HEK293 (cell line): ENCODE data around the gene KCNQ2.

ENCODE experiments used
- CTCF ChIA-PET: fragments of 350-600 bp; formaldehyde crosslinking; extraction: SDS; loops from one replicate; lab custom pipeline; 2021; ENCODE audit warnings: antibody characterized with exemption; lab: Yijun Ruan, JAX
- POLR2A ChIA-PET: fragments of 300-600 bp; formaldehyde crosslinking; extraction: SDS; loops from one replicate; lab custom pipeline; 2020; ENCODE audit warnings: antibody characterized with exemption, inconsistent platforms; lab: Yijun Ruan, JAX
- H3K27ac ChIP-seq: fragments of 200-500 bp; sonication (Bioruptor generic); 2 replicates; pipeline ENCODE4 v1.5.1; 2014; ENCODE audit warnings: low read depth, low read length, control low read depth, inconsistent platforms; ENCODE audit errors: extremely low read depth
- H3K36me3 ChIP-seq, 2 experiments: fragments of 200-500 bp in 1 of 2; sonication (Bioruptor generic) in 1 of 2; 1 replicate in 1 of 2; 2 replicates in 1 of 2; pipeline ENCODE4 v1.5.1; 2014 to 2017; ENCODE audit warnings: inconsistent platforms in 2 of 2, low read length in 2 of 2; ENCODE audit not compliant: control insufficient read depth in 2 of 2, insufficient read depth in 1 of 2
- H3K4me1 ChIP-seq: fragments of 200-500 bp; sonication (Bioruptor generic); 2 replicates; pipeline ENCODE4 v1.5.1; 2014; ENCODE audit warnings: mild to moderate bottlenecking, low read length, inconsistent platforms; ENCODE audit not compliant: control insufficient read depth, insufficient read depth
- H3K4me3 ChIP-seq: 2 replicates; pipeline ENCODE4 v1.5.1; 2011; ENCODE audit warnings: low read depth, mild to moderate bottlenecking, control low read depth, low read length, moderate library complexity
- H3K9me3 ChIP-seq: fragments of 200-500 bp; sonication (Bioruptor generic); 2 replicates; pipeline ENCODE4 v1.5.1; 2014; ENCODE audit warnings: low read depth, low read length, inconsistent platforms; ENCODE audit not compliant: control insufficient read depth, insufficient read depth
- EGR2 ChIP-seq: fragments of 450-650 bp; formaldehyde crosslinking; IDR thresholded peaks from 2 replicates; pipeline ENCODE4 v1.5.1; 2016; ENCODE audit warnings: low read depth, missing biosample characterization, missing genetic modification characterization
- GLI4 ChIP-seq: fragments of 450-650 bp; formaldehyde crosslinking; IDR thresholded peaks from 2 replicates; pipeline ENCODE4 v1.5.1; 2016; ENCODE audit warnings: missing biosample characterization, missing genetic modification characterization
- GLIS2 ChIP-seq: fragments of 450-650 bp; formaldehyde crosslinking; IDR thresholded peaks from 2 replicates; pipeline ENCODE4 v1.5.1; 2016; ENCODE audit warnings: missing biosample characterization, missing genetic modification characterization
- HOXA7 ChIP-seq: sonication (generic); formaldehyde crosslinking; IDR thresholded peaks from 2 replicates; pipeline ENCODE4 v1.8.1; 2022; ENCODE audit warnings: missing genetic modification reagents, borderline replicate concordance
- KLF1 ChIP-seq: fragments of 450-650 bp; formaldehyde crosslinking; IDR thresholded peaks from 2 replicates; pipeline ENCODE4 v1.5.1; 2016; ENCODE audit warnings: missing biosample characterization, missing genetic modification characterization
- KLF16 ChIP-seq: fragments of 450-650 bp; formaldehyde crosslinking; IDR thresholded peaks from 2 replicates; pipeline ENCODE4 v1.5.1; 2017; ENCODE audit warnings: missing biosample characterization, missing genetic modification characterization
- OVOL3 ChIP-seq: fragments of 450-650 bp; formaldehyde crosslinking; IDR thresholded peaks from 2 replicates; pipeline ENCODE4 v1.5.1; 2016; ENCODE audit warnings: missing biosample characterization, missing genetic modification characterization
- SP2 ChIP-seq: fragments of 450-650 bp; formaldehyde crosslinking; IDR thresholded peaks from 2 replicates; pipeline ENCODE4 v1.5.1; 2016; ENCODE audit warnings: missing biosample characterization, missing genetic modification characterization
- YY1 ChIP-seq: fragments of 450-650 bp; formaldehyde crosslinking; IDR thresholded peaks from 2 replicates; pipeline ENCODE4 v1.5.1; 2018; ENCODE audit warnings: missing biosample characterization, missing genetic modification characterization
- YY2 ChIP-seq: fragments of 450-650 bp; formaldehyde crosslinking; IDR thresholded peaks from 2 replicates; pipeline ENCODE4 v1.5.1; 2016; ENCODE audit warnings: missing biosample characterization, missing genetic modification characterization
- ZBTB10 ChIP-seq: fragments of 450-650 bp; formaldehyde crosslinking; IDR thresholded peaks from 2 replicates; pipeline ENCODE4 v1.5.1; 2016; ENCODE audit warnings: missing biosample characterization, missing genetic modification characterization
- ZFP3 ChIP-seq: fragments of 450-650 bp; formaldehyde crosslinking; IDR thresholded peaks from 2 replicates; pipeline ENCODE4 v1.5.1; 2016; ENCODE audit warnings: low read depth, missing biosample characterization, missing genetic modification characterization
- ZNF248 ChIP-seq: fragments of 450-650 bp; formaldehyde crosslinking; IDR thresholded peaks from 2 replicates; pipeline ENCODE4 v1.5.1; 2017; ENCODE audit warnings: missing biosample characterization, missing genetic modification characterization
- ZNF266 ChIP-seq: fragments of 450-650 bp; formaldehyde crosslinking; IDR thresholded peaks from 2 replicates; pipeline ENCODE4 v1.5.1; 2016; ENCODE audit warnings: missing biosample characterization, missing genetic modification characterization, low read depth
- ZNF292 ChIP-seq: fragments of 450-650 bp; formaldehyde crosslinking; IDR thresholded peaks from 2 replicates; pipeline ENCODE4 v1.5.1; 2016; ENCODE audit warnings: low read depth, missing biosample characterization, missing genetic modification characterization, borderline replicate concordance
- ZNF37A ChIP-seq: fragments of 450-650 bp; IDR thresholded peaks from 2 replicates; pipeline ENCODE4 v1.5.1; 2018; ENCODE audit warnings: missing biosample characterization, missing genetic modification characterization
- ZNF416 ChIP-seq: fragments of 450-650 bp; formaldehyde crosslinking; IDR thresholded peaks from 2 replicates; pipeline ENCODE4 v1.5.1; 2016; ENCODE audit warnings: missing biosample characterization, missing genetic modification characterization
- ZNF488 ChIP-seq: fragments of 450-650 bp; formaldehyde crosslinking; IDR thresholded peaks from 2 replicates; pipeline ENCODE4 v1.5.1; 2016; ENCODE audit warnings: missing biosample characterization, missing genetic modification characterization
- ZNF501 ChIP-seq: fragments of 450-650 bp; formaldehyde crosslinking; IDR thresholded peaks from 2 replicates; pipeline ENCODE4 v1.5.1; 2016; ENCODE audit warnings: missing biosample characterization, missing genetic modification characterization
- ZNF544 ChIP-seq: fragments of 450-650 bp; formaldehyde crosslinking; IDR thresholded peaks from 2 replicates; pipeline ENCODE4 v1.5.0; 2017; ENCODE audit warnings: missing biosample characterization, missing genetic modification characterization
- ZNF747 ChIP-seq: fragments of 450-650 bp; formaldehyde crosslinking; IDR thresholded peaks from 2 replicates; pipeline ENCODE4 v1.5.1; 2016; ENCODE audit warnings: missing biosample characterization, missing genetic modification characterization
- ZNF791 ChIP-seq: fragments of 450-650 bp; formaldehyde crosslinking; IDR thresholded peaks from 2 replicates; pipeline ENCODE4 v1.5.1; 2016; ENCODE audit warnings: missing biosample characterization, missing genetic modification characterization
- ZNF837 ChIP-seq: fragments of 450-650 bp; formaldehyde crosslinking; IDR thresholded peaks from 2 replicates; pipeline ENCODE4 v1.5.1; 2016; ENCODE audit warnings: missing biosample characterization, missing genetic modification characterization
- ZNF843 ChIP-seq: fragments of 450-650 bp; formaldehyde crosslinking; IDR thresholded peaks from 2 replicates; pipeline ENCODE4 v1.5.1; 2016; ENCODE audit warnings: missing biosample characterization, missing genetic modification characterization
- ZSCAN30 ChIP-seq: fragments of 450-650 bp; IDR thresholded peaks from 2 replicates; pipeline ENCODE4 v1.5.1; 2018; ENCODE audit warnings: missing biosample characterization, mild to moderate bottlenecking, missing genetic modification characterization, moderate library complexity
- TF ChIP-seq, protein P1 (sequence below): fragments of 450-650 bp; formaldehyde crosslinking; IDR thresholded peaks from 2 replicates; pipeline ENCODE4; 2016; ENCODE audit warnings: missing biosample characterization, missing genetic modification characterization
- TF ChIP-seq, protein P2 (sequence below): fragments of 450-650 bp; formaldehyde crosslinking; IDR thresholded peaks from 2 replicates; pipeline ENCODE4 v1.5.1; 2017; ENCODE audit warnings: missing biosample characterization, missing genetic modification characterization
- TF ChIP-seq, protein P3 (sequence below): fragments of 450-650 bp; formaldehyde crosslinking; IDR thresholded peaks from 2 replicates; pipeline ENCODE4 v1.5.1; 2016; ENCODE audit warnings: missing biosample characterization, missing genetic modification characterization
- TF ChIP-seq, protein P4 (sequence below): fragments of 450-650 bp; formaldehyde crosslinking; IDR thresholded peaks from 2 replicates; pipeline ENCODE4 v1.5.1; 2016; ENCODE audit warnings: missing biosample characterization, missing genetic modification characterization

The KCNQ2 gene

GRCh38 chr20:63501818-63502670 lies 29.6 kb upstream of the KCNQ2 start:
- CTCF ChIA-PET = interaction anchor here (0.6 kb wide), 2 partner anchors 278 to 320 kb away, joined by 3 read pairs; no protein-coding TSS in a partner anchor
- Histone ChIP-seq H3K27ac (no peak overlapping the region), H3K4me3 (no peak overlapping the region)
- TF ChIP-seq ZFP3 (tag by site-specific recombination) (no peak), YY1 (tag by site-specific recombination) (no peak), EGR2 (no peak), OVOL3 (tag by site-specific recombination) (no peak), ZBTB10 (tag by site-specific recombination) (peak; percentile 77), GLI4 (tag by site-specific recombination) (no peak), HOXA7 (CRISPR knock-in tag) (no peak), ZNF248 (no peak), ZNF747 (tag by site-specific recombination) (no peak), ZNF37A (no peak), YY2 (tag by site-specific recombination) (no peak), ZNF488 (tag by site-specific recombination) (no peak), ZNF416 (tag by site-specific recombination) (no peak), ZNF292 (tag by site-specific recombination) (no peak), ZSCAN30 (no peak), GLIS2 (tag by site-specific recombination) (peak; percentile 15), KLF16 (tag by site-specific recombination) (0 out of 2 replicates have a peak, but pooled peaks have one; percentile 17), ZNF837 (tag by site-specific recombination) (no peak), ZNF266 (tag by site-specific recombination) (no peak), ZNF843 (no peak), SP2 (tag by site-specific recombination) (peak; percentile 56), ZNF501 (tag by site-specific recombination) (no peak), ZNF544 (tag by site-specific recombination) (no peak), KLF1 (tag by site-specific recombination) (no peak; the same call in 1 of the 2 replicates), ZNF791 (no peak)
- TF ChIP-seq, protein P1, sequence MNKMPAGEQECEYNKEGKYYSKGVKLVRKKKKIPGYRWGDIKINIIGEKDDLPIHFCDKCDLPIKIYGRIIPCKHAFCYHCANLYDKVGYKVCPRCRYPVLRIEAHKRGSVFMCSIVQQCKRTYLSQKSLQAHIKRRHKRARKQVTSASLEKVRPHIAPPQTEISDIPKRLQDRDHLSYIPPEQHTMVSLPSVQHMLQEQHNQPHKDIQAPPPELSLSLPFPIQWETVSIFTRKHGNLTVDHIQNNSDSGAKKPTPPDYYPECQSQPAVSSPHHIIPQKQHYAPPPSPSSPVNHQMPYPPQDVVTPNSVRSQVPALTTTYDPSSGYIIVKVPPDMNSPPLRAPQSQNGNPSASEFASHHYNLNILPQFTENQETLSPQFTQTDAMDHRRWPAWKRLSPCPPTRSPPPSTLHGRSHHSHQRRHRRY (tag by site-specific recombination) = no peak
- TF ChIP-seq, protein P2, sequence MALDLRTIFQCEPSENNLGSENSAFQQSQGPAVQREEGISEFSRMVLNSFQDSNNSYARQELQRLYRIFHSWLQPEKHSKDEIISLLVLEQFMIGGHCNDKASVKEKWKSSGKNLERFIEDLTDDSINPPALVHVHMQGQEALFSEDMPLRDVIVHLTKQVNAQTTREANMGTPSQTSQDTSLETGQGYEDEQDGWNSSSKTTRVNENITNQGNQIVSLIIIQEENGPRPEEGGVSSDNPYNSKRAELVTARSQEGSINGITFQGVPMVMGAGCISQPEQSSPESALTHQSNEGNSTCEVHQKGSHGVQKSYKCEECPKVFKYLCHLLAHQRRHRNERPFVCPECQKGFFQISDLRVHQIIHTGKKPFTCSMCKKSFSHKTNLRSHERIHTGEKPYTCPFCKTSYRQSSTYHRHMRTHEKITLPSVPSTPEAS = no peak
- TF ChIP-seq, protein P3, sequence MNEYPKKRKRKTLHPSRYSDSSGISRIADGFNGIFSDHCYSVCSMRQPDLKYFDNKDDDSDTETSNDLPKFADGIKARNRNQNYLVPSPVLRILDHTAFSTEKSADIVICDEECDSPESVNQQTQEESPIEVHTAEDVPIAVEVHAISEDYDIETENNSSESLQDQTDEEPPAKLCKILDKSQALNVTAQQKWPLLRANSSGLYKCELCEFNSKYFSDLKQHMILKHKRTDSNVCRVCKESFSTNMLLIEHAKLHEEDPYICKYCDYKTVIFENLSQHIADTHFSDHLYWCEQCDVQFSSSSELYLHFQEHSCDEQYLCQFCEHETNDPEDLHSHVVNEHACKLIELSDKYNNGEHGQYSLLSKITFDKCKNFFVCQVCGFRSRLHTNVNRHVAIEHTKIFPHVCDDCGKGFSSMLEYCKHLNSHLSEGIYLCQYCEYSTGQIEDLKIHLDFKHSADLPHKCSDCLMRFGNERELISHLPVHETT (tag by site-specific recombination) = no peak
- TF ChIP-seq, protein P4, sequence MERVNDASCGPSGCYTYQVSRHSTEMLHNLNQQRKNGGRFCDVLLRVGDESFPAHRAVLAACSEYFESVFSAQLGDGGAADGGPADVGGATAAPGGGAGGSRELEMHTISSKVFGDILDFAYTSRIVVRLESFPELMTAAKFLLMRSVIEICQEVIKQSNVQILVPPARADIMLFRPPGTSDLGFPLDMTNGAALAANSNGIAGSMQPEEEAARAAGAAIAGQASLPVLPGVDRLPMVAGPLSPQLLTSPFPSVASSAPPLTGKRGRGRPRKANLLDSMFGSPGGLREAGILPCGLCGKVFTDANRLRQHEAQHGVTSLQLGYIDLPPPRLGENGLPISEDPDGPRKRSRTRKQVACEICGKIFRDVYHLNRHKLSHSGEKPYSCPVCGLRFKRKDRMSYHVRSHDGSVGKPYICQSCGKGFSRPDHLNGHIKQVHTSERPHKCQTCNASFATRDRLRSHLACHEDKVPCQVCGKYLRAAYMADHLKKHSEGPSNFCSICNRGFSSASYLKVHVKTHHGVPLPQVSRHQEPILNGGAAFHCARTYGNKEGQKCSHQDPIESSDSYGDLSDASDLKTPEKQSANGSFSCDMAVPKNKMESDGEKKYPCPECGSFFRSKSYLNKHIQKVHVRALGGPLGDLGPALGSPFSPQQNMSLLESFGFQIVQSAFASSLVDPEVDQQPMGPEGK = peak; percentile 59

More at GRCh38 chr20:63501818-63502670, 29.6 kb upstream of the KCNQ2 start:
- Histone ChIP-seq H3K4me1 (no peaks in the 10 kb centered on the region), H3K9me3 (no peaks in the 10 kb centered on the region), H3K36me3 (peaks cover 0 to 6% of the 10 kb centered on the region in 2 experiments; a peak in 1 of 3 replicates)
- POLR2A ChIA-PET = interaction anchor here (0.7 to 0.8 kb wide), 2 partner anchors 21 to 143 kb away, joined by 3 to 4 read pairs; no protein-coding TSS in a partner anchor
